SK-N-SH (cell line): ENCODE measurements around the gene TSPAN7. TPM values are rescaled to one million over a fixed set of nuclear protein-coding genes. Genes with fewer than 3 reads are reported as not detected.

Experiments used
- CTCF ChIA-PET: fragments of 300-600, 350-600 bp; formaldehyde crosslinking; extraction: SDS; loops from one replicate; lab custom pipeline; 2021; lab: Yijun Ruan, JAX
- POLR2A ChIA-PET: fragments of 350-600 bp; sonication (Branson Sonifier 250); formaldehyde crosslinking; extraction: SDS; loops from one replicate; lab custom pipeline; 2020; ENCODE audit warnings: antibody characterized with exemption, inconsistent platforms; lab: Yijun Ruan, JAX
- DNase-seq: peaks from one replicate; pipeline ENCODE4 v3.0.0; 2012
- H2AFZ ChIP-seq: fragments of 200-600 bp; sonication (generic); 2 replicates; pipeline ENCODE4 v1.8.1; 2016; ENCODE audit warnings: antibody characterized with exemption, mild to moderate bottlenecking, low read depth
- H3F3A ChIP-seq: fragments of 200-600 bp; sonication (generic); replicated peaks from 2 replicates; pipeline ENCODE3; 2016; ENCODE audit warnings: antibody characterized with exemption, mild to moderate bottlenecking; ENCODE audit not compliant: insufficient read depth
- H3K27ac ChIP-seq, 2 experiments: fragments of 200-500 bp in 1 of 2; fragments of 200-600 bp in 1 of 2; sonication (Bioruptor generic) in 1 of 2; sonication (generic), shearing (Covaris generic) in 1 of 2; 2 replicates each; pipeline versions ENCODE4 v1.5.1 to v1.6.1; 2014 to 2016; ENCODE audit warnings: low read depth in 2 of 2, inconsistent platforms in 1 of 2, low read length in 1 of 2, mild to moderate bottlenecking in 1 of 2, mixed read lengths in 1 of 2
- H3K27me3 ChIP-seq: fragments of 200-600 bp; sonication (generic), shearing (Covaris generic); 2 replicates; pipeline ENCODE4 v1.6.1; 2016; ENCODE audit warnings: mixed run types; ENCODE audit not compliant: insufficient read depth
- H3K36me3 ChIP-seq, 2 experiments: fragments of 200-500 bp in 1 of 2; fragments of 200-600 bp in 1 of 2; sonication (Bioruptor generic) in 1 of 2; sonication (generic) in 1 of 2; replicated peaks in 1 of 2; 2 replicates each; pipeline versions ENCODE3 to v1.5.1; 2014 to 2016; ENCODE audit warnings: low read length in 1 of 2, mild to moderate bottlenecking in 1 of 2; ENCODE audit not compliant: insufficient read depth in 2 of 2, control insufficient read depth in 1 of 2
- H3K4me1 ChIP-seq, 2 experiments: fragments of 200-500 bp in 1 of 2; fragments of 200-600 bp in 1 of 2; sonication (Bioruptor generic) in 1 of 2; sonication (generic), shearing (Covaris generic) in 1 of 2; 2 replicates each; pipeline versions ENCODE4 v1.5.1 to v1.6.1; 2014 to 2016; ENCODE audit warnings: low read depth in 1 of 2, low read length in 1 of 2, mixed run types in 1 of 2; ENCODE audit not compliant: insufficient read depth in 2 of 2, control insufficient read depth in 1 of 2
- H3K4me2 ChIP-seq: fragments of 200-600 bp; sonication (generic), shearing (Covaris generic); 2 replicates; pipeline ENCODE4 v1.6.1; 2017; ENCODE audit warnings: mixed run types
- H3K4me3 ChIP-seq, 2 experiments: fragments of 200-500 bp in 1 of 2; fragments of 200-600 bp in 1 of 2; sonication (Bioruptor generic) in 1 of 2; sonication (generic), shearing (Covaris generic) in 1 of 2; 2 replicates each; pipeline versions ENCODE4 v1.5.1 to v1.8.1; 2014 to 2016; ENCODE audit warnings: low read depth in 2 of 2, inconsistent platforms in 1 of 2, low read length in 1 of 2, mild to moderate bottlenecking in 1 of 2, mixed read lengths in 1 of 2, moderate library complexity in 1 of 2
- H3K79me2 ChIP-seq: fragments of 200-600 bp; sonication (generic); 2 replicates; pipeline ENCODE4 v1.8.1; 2017; ENCODE audit warnings: mild to moderate bottlenecking; ENCODE audit not compliant: insufficient read depth
- H3K9ac ChIP-seq: fragments of 200-600 bp; sonication (generic); 2 replicates; pipeline ENCODE4 v1.6.1; 2017; ENCODE audit warnings: mixed run types
- H3K9me2 ChIP-seq: fragments of 200-600 bp; sonication (generic); 2 replicates; pipeline ENCODE4 v1.6.1; 2017; ENCODE audit warnings: mixed run types
- H3K9me3 ChIP-seq: fragments of 200-600 bp; sonication (generic); 2 replicates; pipeline ENCODE4 v1.6.1; 2017; ENCODE audit warnings: mixed run types, mild to moderate bottlenecking, moderate library complexity
- H4K20me1 ChIP-seq: fragments of 200-600 bp; sonication (generic); 2 replicates; pipeline ENCODE4 v1.6.1; 2017; ENCODE audit warnings: mild to moderate bottlenecking, mixed run types; ENCODE audit not compliant: insufficient read depth
- CTCF ChIP-seq: fragments of 200-600 bp; sonication (generic); IDR thresholded peaks from 2 replicates; pipeline ENCODE4 v1.6.1; 2017; ENCODE audit warnings: antibody characterized with exemption, mild to moderate bottlenecking, moderate library complexity
- ELF1 ChIP-seq: IDR thresholded peaks from 2 replicates; pipeline ENCODE4 v1.4.0; 2012
- EZH2phosphoT487 ChIP-seq: fragments of 200-600 bp; sonication (generic); IDR thresholded peaks from 2 replicates; pipeline ENCODE4 v1.6.1; 2017; ENCODE audit warnings: low read depth, mixed run types, mild to moderate bottlenecking, antibody characterized with exemption, moderate library complexity, borderline replicate concordance
- FOXJ3 ChIP-seq: sonication (generic); formaldehyde crosslinking; IDR thresholded peaks from 2 replicates; pipeline ENCODE4 v1.5.1; 2020; ENCODE audit warnings: mild to moderate bottlenecking, missing genetic modification reagents
- JUND ChIP-seq: IDR thresholded peaks from 2 replicates; pipeline ENCODE4 v1.4.0; 2012
- MEF2A ChIP-seq: IDR thresholded peaks from 2 replicates; pipeline ENCODE4 v1.4.0; 2012; ENCODE audit warnings: low read depth, borderline replicate concordance
- MXI1 ChIP-seq: IDR thresholded peaks from 2 replicates; pipeline ENCODE4 v1.6.1; 2012; ENCODE audit warnings: mild to moderate bottlenecking, low read depth, low read length, improper control_type of control experiment
- NFIC ChIP-seq: IDR thresholded peaks from 2 replicates; pipeline ENCODE4 v1.4.0; 2012; ENCODE audit warnings: borderline replicate concordance
- PBX3 ChIP-seq: IDR thresholded peaks from 2 replicates; pipeline ENCODE4; 2012
- POLR2AphosphoS5 ChIP-seq: IDR thresholded peaks from 2 replicates; pipeline ENCODE4 v1.6.1; 2012; ENCODE audit warnings: low read depth, low read length
- RAD21 ChIP-seq: IDR thresholded peaks from 2 replicates; pipeline ENCODE4 v1.6.1; 2012; ENCODE audit warnings: mild to moderate bottlenecking, low read length
- RCOR1 ChIP-seq: fragments of 150-350 bp; IDR thresholded peaks from 2 replicates; pipeline ENCODE4 v1.6.1; 2017; ENCODE audit warnings: antibody characterized with exemption, low read length
- RXRA ChIP-seq: IDR thresholded peaks from 2 replicates; pipeline ENCODE4 v1.4.0; 2012; ENCODE audit warnings: low read depth, mild to moderate bottlenecking, borderline replicate concordance
- TAF1 ChIP-seq: IDR thresholded peaks from 2 replicates; pipeline ENCODE4 v1.6.1; 2012; ENCODE audit warnings: low read depth, mild to moderate bottlenecking, low read length, moderate library complexity, borderline replicate concordance
- TCF12 ChIP-seq: IDR thresholded peaks from 2 replicates; pipeline ENCODE4 v1.4.0; 2012
- TEAD4 ChIP-seq: IDR thresholded peaks from 2 replicates; pipeline ENCODE4 v1.4.0; 2012; ENCODE audit warnings: mild to moderate bottlenecking, borderline replicate concordance; ENCODE audit not compliant: insufficient read depth
- WGBS: methylation state at CpG from one replicate; pipeline ENCODE4 v1.1.6; 2017; ENCODE audit warnings: low lambda C conversion rate; 5-methylcytosine and 5-hydroxymethylcytosine counted together
- polyA plus RNA-seq, 3 experiments: library from polyadenylated mRNA; depleted of rRNA; stranded (reverse); fragments of >200 nt; gene quantifications; 2 replicates each; pipeline ENCODE4 v1.2.3, GENCODE V29; 2012
- TF ChIP-seq, protein P1 (sequence below): IDR thresholded peaks from 2 replicates; pipeline ENCODE4 v1.6.1; 2012; ENCODE audit warnings: mild to moderate bottlenecking, low read depth, low read length, moderate library complexity
- TF ChIP-seq, protein P2 (sequence below): IDR thresholded peaks from 2 replicates; pipeline ENCODE4 v1.4.0; 2012; ENCODE audit warnings: low read depth

TSPAN7 gene
- polyA plus RNA-seq, 1 of the 3 experiments (the other 2 are of a cell fraction), result 0.39 TPM

DNA sequence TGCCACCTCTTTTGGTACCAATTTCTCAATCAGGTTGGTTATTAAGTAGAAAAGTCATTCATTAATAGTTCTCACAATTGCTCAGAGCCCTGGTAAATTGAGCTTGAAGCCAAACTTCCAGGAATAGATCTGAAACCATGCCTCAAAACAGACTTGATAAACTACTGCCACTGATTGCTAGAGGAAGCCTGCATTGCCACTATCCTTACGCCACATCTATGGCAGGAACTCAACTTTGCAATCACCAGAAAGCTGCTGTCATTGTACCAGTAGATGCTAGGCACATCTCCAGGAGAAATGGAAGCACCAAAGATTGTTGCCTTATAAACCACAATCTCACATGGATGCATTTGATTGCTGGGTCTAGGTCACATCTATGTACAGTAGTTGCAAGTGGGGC lies 21.6 kb upstream of the TSPAN7 start:
- H3K9me3 ChIP-seq, result no peaks in the 10 kb centered on the region
- WGBS, result 10% methylated on average over 1 of the region's 1 CpG
- H3K9ac ChIP-seq, result no peak overlapping the region
- H3K27me3 ChIP-seq, result no peaks in the 10 kb centered on the region
- H3K79me2 ChIP-seq, result no peaks in the 10 kb centered on the region
- no peak overlapping the region for H2AFZ ChIP-seq
- ChIA-PET CTCF (no interaction called here), POLR2A (no interaction called here)
- no peak for DNase-seq
- no peaks in the 10 kb centered on the region for H3K4me1 ChIP-seq
- H3F3A ChIP-seq, result no peaks in the 10 kb centered on the region
- no peak overlapping the region for H3K4me3 ChIP-seq
- no peaks in the 10 kb centered on the region for H4K20me1 ChIP-seq
- H3K27ac ChIP-seq, result no peak overlapping the region
- no peaks in the 10 kb centered on the region for H3K9me2 ChIP-seq
- H3K36me3 ChIP-seq, result no peaks in the 10 kb centered on the region
- no peak overlapping the region for H3K4me2 ChIP-seq
- TF ChIP-seq MXI1, result no peak
- no peak for TF ChIP-seq JUND
- TF ChIP-seq PBX3, result no peak
- no peak for TF ChIP-seq CTCF
- TF ChIP-seq, protein P1, sequence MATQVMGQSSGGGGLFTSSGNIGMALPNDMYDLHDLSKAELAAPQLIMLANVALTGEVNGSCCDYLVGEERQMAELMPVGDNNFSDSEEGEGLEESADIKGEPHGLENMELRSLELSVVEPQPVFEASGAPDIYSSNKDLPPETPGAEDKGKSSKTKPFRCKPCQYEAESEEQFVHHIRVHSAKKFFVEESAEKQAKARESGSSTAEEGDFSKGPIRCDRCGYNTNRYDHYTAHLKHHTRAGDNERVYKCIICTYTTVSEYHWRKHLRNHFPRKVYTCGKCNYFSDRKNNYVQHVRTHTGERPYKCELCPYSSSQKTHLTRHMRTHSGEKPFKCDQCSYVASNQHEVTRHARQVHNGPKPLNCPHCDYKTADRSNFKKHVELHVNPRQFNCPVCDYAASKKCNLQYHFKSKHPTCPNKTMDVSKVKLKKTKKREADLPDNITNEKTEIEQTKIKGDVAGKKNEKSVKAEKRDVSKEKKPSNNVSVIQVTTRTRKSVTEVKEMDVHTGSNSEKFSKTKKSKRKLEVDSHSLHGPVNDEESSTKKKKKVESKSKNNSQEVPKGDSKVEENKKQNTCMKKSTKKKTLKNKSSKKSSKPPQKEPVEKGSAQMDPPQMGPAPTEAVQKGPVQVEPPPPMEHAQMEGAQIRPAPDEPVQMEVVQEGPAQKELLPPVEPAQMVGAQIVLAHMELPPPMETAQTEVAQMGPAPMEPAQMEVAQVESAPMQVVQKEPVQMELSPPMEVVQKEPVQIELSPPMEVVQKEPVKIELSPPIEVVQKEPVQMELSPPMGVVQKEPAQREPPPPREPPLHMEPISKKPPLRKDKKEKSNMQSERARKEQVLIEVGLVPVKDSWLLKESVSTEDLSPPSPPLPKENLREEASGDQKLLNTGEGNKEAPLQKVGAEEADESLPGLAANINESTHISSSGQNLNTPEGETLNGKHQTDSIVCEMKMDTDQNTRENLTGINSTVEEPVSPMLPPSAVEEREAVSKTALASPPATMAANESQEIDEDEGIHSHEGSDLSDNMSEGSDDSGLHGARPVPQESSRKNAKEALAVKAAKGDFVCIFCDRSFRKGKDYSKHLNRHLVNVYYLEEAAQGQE, result no peak
- no peak for TF ChIP-seq FOXJ3 (CRISPR knock-in tag)
- TF ChIP-seq MEF2A, result no peak
- TF ChIP-seq TAF1, result no peak
- TF ChIP-seq EZH2phosphoT487, result no peak
- no peak for TF ChIP-seq NFIC
- no peak for TF ChIP-seq RCOR1
- TF ChIP-seq, protein P2, sequence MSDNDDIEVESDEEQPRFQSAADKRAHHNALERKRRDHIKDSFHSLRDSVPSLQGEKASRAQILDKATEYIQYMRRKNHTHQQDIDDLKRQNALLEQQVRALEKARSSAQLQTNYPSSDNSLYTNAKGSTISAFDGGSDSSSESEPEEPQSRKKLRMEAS, result no peak
- no peak for TF ChIP-seq POLR2AphosphoS5
- TF ChIP-seq RAD21, result no peak
- no peak for TF ChIP-seq TCF12
- no peak for TF ChIP-seq RXRA
- no peak for TF ChIP-seq ELF1
- no peak for TF ChIP-seq TEAD4
